GM12801 (cell line): ENCODE data around the gene BROX.

Experiments
- CTCF ChIP-seq: IDR thresholded peaks from one replicate; pipeline ENCODE4 v1.5.1; 2011; ENCODE audit warnings: control low read depth; ENCODE audit not compliant: insufficient read length; ENCODE audit errors: extremely low read depth

BROX gene

DNA sequence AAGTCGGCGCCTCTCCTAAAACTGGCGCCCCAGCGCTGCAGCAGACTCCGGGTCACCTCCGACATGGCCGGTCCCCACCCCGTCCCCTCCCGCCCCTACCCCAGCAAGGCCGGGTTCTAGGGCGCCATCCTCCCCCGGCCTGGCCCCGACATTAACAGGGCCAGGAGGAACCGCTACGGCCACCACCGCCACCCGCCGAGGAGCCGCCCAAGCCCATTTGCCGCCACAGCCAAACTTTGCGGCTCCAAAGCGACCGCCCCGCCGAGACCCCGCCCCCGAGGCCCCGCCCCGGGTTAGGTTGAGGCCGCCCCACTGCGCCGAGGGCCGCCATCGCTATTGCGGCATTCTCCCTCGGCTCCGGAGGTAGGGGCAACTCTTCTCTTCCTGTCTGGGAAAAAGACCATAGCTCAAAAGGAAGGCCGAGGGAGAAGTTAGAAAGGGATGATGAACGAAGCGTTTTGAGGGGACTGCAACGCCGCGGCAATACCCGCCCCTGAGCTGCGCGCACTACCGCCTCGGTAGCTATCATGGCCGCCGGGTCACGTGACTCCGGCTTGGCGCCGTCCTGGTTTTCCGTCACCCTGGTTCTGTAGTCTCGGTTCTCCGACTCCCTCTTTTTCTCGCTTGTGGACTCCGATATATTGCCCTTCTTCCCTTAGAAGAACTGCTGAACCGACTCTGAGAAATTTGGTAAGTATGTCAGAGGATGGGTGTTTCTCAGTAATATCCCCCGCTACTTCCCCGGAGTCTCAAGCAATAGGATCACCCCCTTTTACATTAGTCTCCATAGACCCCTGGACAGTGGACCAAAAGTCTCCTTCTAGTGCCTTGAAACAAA, at the start of gene BROX, which contains the start of gene AIDA:
Gene BROX (plus strand): TSS at position 312 of the 838 bp plus-strand sequence. CDS start 3,136 bp downstream, outside the sequence.
Gene AIDA (minus strand): TSS at position 239 of the 838 bp plus-strand sequence. CDS start 174 bp downstream, at position 65.
- no peak for TF ChIP-seq CTCF

- TF ChIP-seq CTCF = no peak
Measured at GRCh38 chr1:222663431-222663934, 48.9 kb upstream of the BROX start.

- no peak for TF ChIP-seq CTCF
Measured at GRCh38 chr1:222665964-222666363, 46.4 kb upstream of the BROX start.

GRCh38 chr1:222670110-222670509, 42.3 kb upstream of the BROX start:
- TF ChIP-seq CTCF = no peak

DNA sequence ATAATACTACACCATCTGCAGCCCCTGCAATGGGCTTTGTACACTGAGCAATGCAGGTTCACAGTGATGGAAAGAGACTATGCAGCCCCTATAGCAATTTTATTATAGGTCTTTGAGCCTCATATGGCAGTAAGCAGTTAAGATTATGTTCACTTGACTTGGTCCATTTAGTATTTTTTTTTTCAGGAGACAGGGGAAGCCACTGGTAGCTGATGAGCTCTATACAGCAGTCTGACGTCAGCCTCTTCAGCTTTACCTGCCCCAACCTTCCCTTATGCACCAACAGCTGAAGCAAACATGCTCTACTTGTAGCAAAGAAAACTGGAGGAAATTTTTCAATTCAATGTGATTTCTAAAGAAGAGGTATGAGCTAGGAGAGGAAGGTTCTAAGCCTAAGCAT, 32.3 kb upstream of the BROX start:
- TF ChIP-seq CTCF = no peak

- no peak for TF ChIP-seq CTCF
Measured at GRCh38 chr1:222691016-222691415, 21.3 kb upstream of the BROX start.

GRCh38 chr1:222694927-222695326, 17.4 kb upstream of the BROX start:
- no peak for TF ChIP-seq CTCF
